ENCODE data around the gene ZNF335. TPM values are rescaled to one million over a fixed set of nuclear protein-coding genes. Genes with fewer than 3 reads are reported as not detected.
A peak's percentile ranks its signal among the peaks of the same experiment; 100 is the strongest.
"Not testable (repeated sequence)": the region's sequence is repeated elsewhere in the genome, so short reads cannot be mapped to it uniquely, and the experiment has no call there.

The ZNF335 gene
- total RNA-seq, 1 donor from 2014 or later: 12.2 TPM

- DNase-seq: no peak
Observed at GRCh38 chr20:45971425-45971674, 653 bp downstream of the ZNF335 start.

- DNase-seq: peak; percentile 22
Observed at GRCh38 chr20:45970646-45971424, 1.2 kb downstream of the ZNF335 start.

- DNase-seq: no peak
Observed at GRCh38 chr20:45969712-45970634, 2.0 kb downstream of the ZNF335 start.

- DNase-seq: no peak
Observed at GRCh38 chr20:45968801-45969711, 2.9 kb downstream of the ZNF335 start.

- no peak for DNase-seq
Observed at GRCh38 chr20:45968081-45968671, 3.8 kb downstream of the ZNF335 start.

GRCh38 chr20:45967551-45968080, 4.4 kb downstream of the ZNF335 start:
- no peak for DNase-seq

GRCh38 chr20:45965169-45966002, 6.6 kb downstream of the ZNF335 start:
- DNase-seq: no peak

GRCh38 chr20:45964006-45964400, 8.0 kb downstream of the ZNF335 start:
- DNase-seq: no peak

GRCh38 chr20:45963059-45964005, 8.7 kb downstream of the ZNF335 start:
- no peak for DNase-seq

GRCh38 chr20:45962031-45962755, 9.8 kb downstream of the ZNF335 start:
- no peak for DNase-seq

- no peak for DNase-seq
Observed at GRCh38 chr20:45959956-45960630, 11.9 kb downstream of the ZNF335 start.

- no peak for DNase-seq
Observed at GRCh38 chr20:45959126-45959525, 12.9 kb downstream of the ZNF335 start.

GRCh38 chr20:45958593-45958992, 13.4 kb downstream of the ZNF335 start:
- no peak for DNase-seq

GRCh38 chr20:45957021-45957941, 14.7 kb downstream of the ZNF335 start:
- no peak for DNase-seq

- not testable (repeated sequence) for DNase-seq
Observed at GRCh38 chr20:45956326-45956725, 15.7 kb downstream of the ZNF335 start.

- DNase-seq: no peak
Observed at GRCh38 chr20:45953672-45954071, 18.3 kb downstream of the ZNF335 start.

- no peak for DNase-seq
Observed at GRCh38 chr20:45952861-45953260, 19.1 kb downstream of the ZNF335 start.
